Stimulated activated CD8-positive, alpha-beta memory T cell treated with anti-CD3 and anti-CD28 coated beads, Interleukin-15, amount 100 ng/mL, for 24 hours (primary cell): ENCODE results near the gene IRAK4.

Source experiments
- DNase-seq: peaks from one replicate; pipeline ENCODE4 v3.0.0-alpha.2; 2020; ENCODE audit warnings: low read depth

IRAK4 gene

GRCh38 chr12:43836475-43836989 is 77.8 kb downstream of the IRAK4 start:
- no peak for DNase-seq
